ENCODE data around the gene AGO3. TPM values are rescaled to one million over a fixed set of nuclear protein-coding genes. Genes with fewer than 3 reads are reported as not detected.

Gene AGO3
- total and polyA plus RNA-seq, 2 of the 13 experiments (the other 11 are each of a cell fraction or from before 2014, with no cell fraction given) = 21.2 to 27.1 TPM

GRCh38 chr1:35930593-35931445 is at the start of gene AGO3 (continued):
- TF ChIP-seq, protein P1, sequence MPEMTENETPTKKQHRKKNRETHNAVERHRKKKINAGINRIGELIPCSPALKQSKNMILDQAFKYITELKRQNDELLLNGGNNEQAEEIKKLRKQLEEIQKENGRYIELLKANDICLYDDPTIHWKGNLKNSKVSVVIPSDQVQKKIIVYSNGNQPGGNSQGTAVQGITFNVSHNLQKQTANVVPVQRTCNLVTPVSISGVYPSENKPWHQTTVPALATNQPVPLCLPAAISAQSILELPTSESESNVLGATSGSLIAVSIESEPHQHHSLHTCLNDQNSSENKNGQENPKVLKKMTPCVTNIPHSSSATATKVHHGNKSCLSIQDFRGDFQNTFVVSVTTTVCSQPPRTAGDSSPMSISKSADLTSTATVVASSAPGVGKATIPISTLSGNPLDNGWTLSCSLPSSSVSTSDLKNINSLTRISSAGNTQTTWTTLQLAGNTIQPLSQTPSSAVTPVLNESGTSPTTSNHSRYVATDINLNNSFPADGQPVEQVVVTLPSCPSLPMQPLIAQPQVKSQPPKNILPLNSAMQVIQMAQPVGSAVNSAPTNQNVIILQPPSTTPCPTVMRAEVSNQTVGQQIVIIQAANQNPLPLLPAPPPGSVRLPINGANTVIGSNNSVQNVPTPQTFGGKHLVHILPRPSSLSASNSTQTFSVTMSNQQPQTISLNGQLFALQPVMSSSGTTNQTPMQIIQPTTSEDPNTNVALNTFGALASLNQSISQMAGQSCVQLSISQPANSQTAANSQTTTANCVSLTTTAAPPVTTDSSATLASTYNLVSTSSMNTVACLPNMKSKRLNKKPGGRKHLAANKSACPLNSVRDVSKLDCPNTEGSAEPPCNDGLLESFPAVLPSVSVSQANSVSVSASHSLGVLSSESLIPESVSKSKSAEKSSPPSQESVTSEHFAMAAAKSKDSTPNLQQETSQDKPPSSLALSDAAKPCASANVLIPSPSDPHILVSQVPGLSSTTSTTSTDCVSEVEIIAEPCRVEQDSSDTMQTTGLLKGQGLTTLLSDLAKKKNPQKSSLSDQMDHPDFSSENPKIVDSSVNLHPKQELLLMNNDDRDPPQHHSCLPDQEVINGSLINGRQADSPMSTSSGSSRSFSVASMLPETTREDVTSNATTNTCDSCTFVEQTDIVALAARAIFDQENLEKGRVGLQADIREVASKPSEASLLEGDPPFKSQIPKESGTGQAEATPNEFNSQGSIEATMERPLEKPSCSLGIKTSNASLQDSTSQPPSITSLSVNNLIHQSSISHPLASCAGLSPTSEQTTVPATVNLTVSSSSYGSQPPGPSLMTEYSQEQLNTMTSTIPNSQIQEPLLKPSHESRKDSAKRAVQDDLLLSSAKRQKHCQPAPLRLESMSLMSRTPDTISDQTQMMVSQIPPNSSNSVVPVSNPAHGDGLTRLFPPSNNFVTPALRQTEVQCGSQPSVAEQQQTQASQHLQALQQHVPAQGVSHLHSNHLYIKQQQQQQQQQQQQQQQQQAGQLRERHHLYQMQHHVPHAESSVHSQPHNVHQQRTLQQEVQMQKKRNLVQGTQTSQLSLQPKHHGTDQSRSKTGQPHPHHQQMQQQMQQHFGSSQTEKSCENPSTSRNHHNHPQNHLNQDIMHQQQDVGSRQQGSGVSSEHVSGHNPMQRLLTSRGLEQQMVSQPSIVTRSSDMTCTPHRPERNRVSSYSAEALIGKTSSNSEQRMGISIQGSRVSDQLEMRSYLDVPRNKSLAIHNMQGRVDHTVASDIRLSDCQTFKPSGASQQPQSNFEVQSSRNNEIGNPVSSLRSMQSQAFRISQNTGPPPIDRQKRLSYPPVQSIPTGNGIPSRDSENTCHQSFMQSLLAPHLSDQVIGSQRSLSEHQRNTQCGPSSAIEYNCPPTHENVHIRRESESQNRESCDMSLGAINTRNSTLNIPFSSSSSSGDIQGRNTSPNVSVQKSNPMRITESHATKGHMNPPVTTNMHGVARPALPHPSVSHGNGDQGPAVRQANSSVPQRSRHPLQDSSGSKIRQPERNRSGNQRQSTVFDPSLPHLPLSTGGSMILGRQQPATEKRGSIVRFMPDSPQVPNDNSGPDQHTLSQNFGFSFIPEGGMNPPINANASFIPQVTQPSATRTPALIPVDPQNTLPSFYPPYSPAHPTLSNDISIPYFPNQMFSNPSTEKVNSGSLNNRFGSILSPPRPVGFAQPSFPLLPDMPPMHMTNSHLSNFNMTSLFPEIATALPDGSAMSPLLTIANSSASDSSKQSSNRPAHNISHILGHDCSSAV (CRISPR knock-in tag; IDR thresholded peaks at IDR 0.05; ENCODE audit: borderline replicate concordance) = 0 out of 2 replicates have a peak, but pooled peaks have one; percentile 37
- peak; percentile 90; the same call in 1 of the 2 replicates for TF ChIP-seq GLI4 (CRISPR knock-in tag; IDR thresholded peaks at IDR 0.05; ENCODE audit: borderline replicate concordance)
- TF ChIP-seq ZMYM2 (CRISPR knock-in tag; IDR thresholded peaks at IDR 0.05) = no peak
- TF ChIP-seq POLR2AphosphoS5 (IDR thresholded peaks at IDR 0.05; ENCODE audit: low read depth, low read length) = peak; percentile 67
- TF ChIP-seq, protein P2, sequence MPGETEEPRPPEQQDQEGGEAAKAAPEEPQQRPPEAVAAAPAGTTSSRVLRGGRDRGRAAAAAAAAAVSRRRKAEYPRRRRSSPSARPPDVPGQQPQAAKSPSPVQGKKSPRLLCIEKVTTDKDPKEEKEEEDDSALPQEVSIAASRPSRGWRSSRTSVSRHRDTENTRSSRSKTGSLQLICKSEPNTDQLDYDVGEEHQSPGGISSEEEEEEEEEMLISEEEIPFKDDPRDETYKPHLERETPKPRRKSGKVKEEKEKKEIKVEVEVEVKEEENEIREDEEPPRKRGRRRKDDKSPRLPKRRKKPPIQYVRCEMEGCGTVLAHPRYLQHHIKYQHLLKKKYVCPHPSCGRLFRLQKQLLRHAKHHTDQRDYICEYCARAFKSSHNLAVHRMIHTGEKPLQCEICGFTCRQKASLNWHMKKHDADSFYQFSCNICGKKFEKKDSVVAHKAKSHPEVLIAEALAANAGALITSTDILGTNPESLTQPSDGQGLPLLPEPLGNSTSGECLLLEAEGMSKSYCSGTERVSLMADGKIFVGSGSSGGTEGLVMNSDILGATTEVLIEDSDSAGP (CRISPR knock-in tag; IDR thresholded peaks at IDR 0.05; ENCODE audit: borderline replicate concordance) = peak; percentile 78; the same call in 1 of the 2 replicates
- peak; percentile 42; the same call in 1 of the 2 replicates for TF ChIP-seq GATA4 (IDR thresholded peaks at IDR 0.05; ENCODE audit: borderline replicate concordance, low read depth)
- TF ChIP-seq ZNF772 (CRISPR knock-in tag; IDR thresholded peaks at IDR 0.05) = 0 out of 2 replicates have a peak, but pooled peaks have one; percentile 34
- peak; percentile 87; the same call in 1 of the 2 replicates for TF ChIP-seq YEATS4 (CRISPR knock-in tag; IDR thresholded peaks at IDR 0.05; ENCODE audit: borderline replicate concordance)
- peak; percentile 56 for TF ChIP-seq HDAC1 (CRISPR knock-in tag; IDR thresholded peaks at IDR 0.05)
- TF ChIP-seq ZNF768 (CRISPR knock-in tag; IDR thresholded peaks at IDR 0.05) = peak; percentile 16; the same call in 1 of the 2 replicates
- TF ChIP-seq KLF6 (CRISPR knock-in tag; IDR thresholded peaks at IDR 0.05) = 0 out of 2 replicates have a peak, but pooled peaks have one; percentile 15
- no peak; the same call in 1 of the 2 replicates for TF ChIP-seq PITX1 (CRISPR knock-in tag; IDR thresholded peaks at IDR 0.05)
- TF ChIP-seq NONO (IDR thresholded peaks at IDR 0.05) = no peak
- TF ChIP-seq NONO (CRISPR knock-in tag; conservative IDR thresholded peaks at IDR 0.05) = peak; percentile 71; the same call in 1 of the 2 replicates
- TF ChIP-seq SALL2 (CRISPR knock-in tag; IDR thresholded peaks at IDR 0.05) = peak; percentile 55; the same call in 1 of the 2 replicates
- TF ChIP-seq ZMAT3 (CRISPR knock-in tag; conservative IDR thresholded peaks at IDR 0.05) = peak; percentile 75; the same call in 1 of the 2 replicates
- TF ChIP-seq CBX5 (CRISPR knock-in tag; IDR thresholded peaks at IDR 0.05; ENCODE audit: borderline replicate concordance) = peak; percentile 22; the same call in 1 of the 2 replicates
- no peak for TF ChIP-seq BCL6 (CRISPR knock-in tag; IDR thresholded peaks at IDR 0.05)
- peak; percentile 87; the same call in 1 of the 2 replicates for TF ChIP-seq KDM2A (CRISPR knock-in tag; IDR thresholded peaks at IDR 0.05; ENCODE audit: borderline replicate concordance, low read depth)
- no peak for TF ChIP-seq NR2F6 (IDR thresholded peaks at IDR 0.05)
- peak; percentile 14; the same call in 1 of the 2 replicates for TF ChIP-seq NR2F6 (CRISPR knock-in tag; IDR thresholded peaks at IDR 0.05)
